Esophagus squamous epithelium (tissue), 4 donors: ENCODE measurements around the gene MBOAT1.

Experiments
- CTCF ChIP-seq, 6 experiments: fragments of 450-650 bp in 4 of 6; fragments of 200-600 bp in 2 of 6; sonication (generic) in 2 of 6; IDR thresholded peaks; one replicate each; pipeline ENCODE4 v1.5.1; 2016 to 2019; ENCODE audit warnings: antibody characterized with exemption in 6 of 6, mild to moderate bottlenecking in 4 of 6, moderate library complexity in 4 of 6
- POLR2A ChIP-seq, 4 donors: fragments of 450-650 bp; IDR thresholded peaks; one replicate each; pipeline ENCODE4 v1.6.1; 2017; ENCODE audit warnings: antibody characterized with exemption in 4 of 4, mild to moderate bottlenecking in 4 of 4, moderate library complexity in 3 of 4

DNA sequence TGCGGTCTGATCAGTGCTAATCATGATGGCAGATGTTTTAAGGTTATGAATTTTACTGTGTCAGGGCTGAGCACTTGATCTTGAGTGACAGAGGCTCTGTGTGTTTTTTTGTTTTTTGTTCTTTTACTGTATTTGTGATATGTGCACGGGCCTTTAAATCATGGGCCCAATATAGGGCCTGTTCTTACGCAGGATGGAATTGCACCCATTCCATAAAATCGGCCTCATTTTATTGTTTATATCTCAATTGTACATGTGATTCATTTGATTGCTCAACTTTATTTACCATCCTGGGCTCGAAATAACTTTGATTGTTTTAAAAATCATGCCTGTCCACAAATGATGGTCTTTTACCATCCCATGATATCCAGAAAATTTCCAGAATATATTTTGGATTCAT, 39.3 kb upstream of the MBOAT1 start:
- TF ChIP-seq CTCF (IDR thresholded peaks at IDR 0.05) = no peak
- TF ChIP-seq POLR2A (IDR thresholded peaks at IDR 0.05) = no peak
